NCI-H748 (cell line): ENCODE data around the gene EXOG.
A peak's percentile ranks its signal among the peaks of the same experiment; 100 is the strongest.

Experiments used
- DNase-seq: peaks from one replicate; lab custom pipeline; 2025; ENCODE audit not compliant: unreplicated experiment; lab: John Stamatoyannopoulos, UW

Gene EXOG

GRCh38 chr3:38507120-38507519 lies 11.0 kb downstream of the EXOG start:
- no peak for DNase-seq

- DNase-seq, result no peak
Measured at GRCh38 chr3:38509732-38510131, 13.6 kb downstream of the EXOG start.

- DNase-seq, result no peak
Measured at GRCh38 chr3:38510631-38511030, 14.5 kb downstream of the EXOG start.

- DNase-seq, result no peak
Measured at GRCh38 chr3:38511546-38511945, 15.4 kb downstream of the EXOG start.

GRCh38 chr3:38515367-38515766 lies 19.2 kb downstream of the EXOG start:
- DNase-seq, result no peak

- no peak for DNase-seq
Measured at GRCh38 chr3:38516669-38517068, 20.5 kb downstream of the EXOG start.

GRCh38 chr3:38519000-38519399 lies 22.9 kb downstream of the EXOG start:
- DNase-seq, result no peak

- no peak for DNase-seq
Measured at GRCh38 chr3:38519651-38520050, 23.5 kb downstream of the EXOG start.

- DNase-seq, result peak; percentile 58
Measured at GRCh38 chr3:38521391-38521987, 25.3 kb downstream of the EXOG start.

- no peak for DNase-seq
Measured at GRCh38 chr3:38522002-38522401, 25.9 kb downstream of the EXOG start.

GRCh38 chr3:38524141-38524739 lies 28.1 kb downstream of the EXOG start:
- DNase-seq, result no peak

GRCh38 chr3:38526792-38527191 lies 30.7 kb downstream of the EXOG start:
- no peak for DNase-seq

- no peak for DNase-seq
Measured at GRCh38 chr3:38528457-38528856, 32.3 kb downstream of the EXOG start.

GRCh38 chr3:38532529-38532928 lies 36.4 kb downstream of the EXOG start:
- DNase-seq, result no peak

- no peak for DNase-seq
Measured at GRCh38 chr3:38533285-38533976, 37.3 kb downstream of the EXOG start.

GRCh38 chr3:38534180-38534579 lies 38.0 kb downstream of the EXOG start:
- no peak for DNase-seq

- no peak for DNase-seq
Measured at GRCh38 chr3:38534604-38535003, 38.5 kb downstream of the EXOG start.

GRCh38 chr3:38536671-38537070 lies 40.5 kb downstream of the EXOG start:
- DNase-seq, result no peak

GRCh38 chr3:38538773-38539353 lies 42.7 kb downstream of the EXOG start:
- no peak for DNase-seq

GRCh38 chr3:38541806-38542205 lies 45.7 kb downstream of the EXOG start:
- DNase-seq, result no peak

GRCh38 chr3:38542401-38543298 lies 46.5 kb downstream of the EXOG start:
- no peak for DNase-seq
